NCI-H1417 (cell line): ENCODE data around the gene GTF2F2.

Experiments
- DNase-seq, 3 experiments: peaks; one replicate each; lab custom pipeline; 2025; lab: John Stamatoyannopoulos, UW

GTF2F2 gene

GRCh38 chr13:45120967-45121831 lies 889 bp downstream of the GTF2F2 start:
- DNase-seq: peak in 1 of 3 experiments; percentile 39

- DNase-seq: no peak
Measured at GRCh38 chr13:45122941-45123340, 2.6 kb downstream of the GTF2F2 start.

GRCh38 chr13:45132369-45133064 lies 12.2 kb downstream of the GTF2F2 start:
- no peak for DNase-seq

- no peak for DNase-seq
Measured at GRCh38 chr13:45133396-45134118, 13.2 kb downstream of the GTF2F2 start.

GRCh38 chr13:45136741-45137504 lies 16.6 kb downstream of the GTF2F2 start:
- no peak for DNase-seq

GRCh38 chr13:45137526-45137925 lies 17.2 kb downstream of the GTF2F2 start:
- DNase-seq: no peak

GRCh38 chr13:45138282-45138681 lies 18.0 kb downstream of the GTF2F2 start:
- DNase-seq: no peak

- peak in 1 of 3 experiments; percentile 50 for DNase-seq
Measured at GRCh38 chr13:45141369-45141768, 21.1 kb downstream of the GTF2F2 start.

GRCh38 chr13:45142440-45143345 lies 22.4 kb downstream of the GTF2F2 start:
- peak in 1 of 3 experiments; percentile 21 for DNase-seq

- no peak for DNase-seq
Measured at GRCh38 chr13:45143346-45143751, 23.0 kb downstream of the GTF2F2 start.

GRCh38 chr13:45149964-45150363 lies 29.7 kb downstream of the GTF2F2 start:
- no peak for DNase-seq

- DNase-seq: no peak
Measured at GRCh38 chr13:45156565-45157361, 36.5 kb downstream of the GTF2F2 start.

GRCh38 chr13:45162194-45162593 lies 41.9 kb downstream of the GTF2F2 start:
- no peak for DNase-seq

GRCh38 chr13:45162821-45163220 lies 42.5 kb downstream of the GTF2F2 start:
- DNase-seq: no peak

- no peak for DNase-seq
Measured at GRCh38 chr13:45166858-45167257, 46.5 kb downstream of the GTF2F2 start.

GRCh38 chr13:45167611-45168554 lies 47.6 kb downstream of the GTF2F2 start:
- DNase-seq: no peak

GRCh38 chr13:45168555-45168930 lies 48.2 kb downstream of the GTF2F2 start:
- no peak for DNase-seq

- DNase-seq: no peak
Measured at GRCh38 chr13:45174478-45174877, 54.2 kb downstream of the GTF2F2 start.
